Endothelial cell (in vitro differentiated cells): ENCODE measurements around the gene RAB6C. TPM values are rescaled to one million over a fixed set of nuclear protein-coding genes. Genes with fewer than 3 reads are reported as not detected.
"Not testable (repeated sequence)": the region's sequence is repeated elsewhere in the genome, so short reads cannot be mapped to it uniquely, and the experiment has no call there.

Experiments used
- DNase-seq: peaks from one replicate; pipeline ENCODE4 v3.0.0; 2021; ENCODE audit warnings: low spot score
- H3K27ac Mint-ChIP-seq: one replicate; pipeline ENCODE4 v1.8.0; 2021; ENCODE audit warnings: mixed read lengths, inconsistent platforms; ENCODE audit not compliant: unreplicated experiment
- H3K27me3 Mint-ChIP-seq: one replicate; pipeline ENCODE4 v1.8.0; 2021; ENCODE audit warnings: mild to moderate bottlenecking, moderate library complexity, mixed read lengths, inconsistent platforms; ENCODE audit not compliant: unreplicated experiment
- H3K36me3 Mint-ChIP-seq: one replicate; pipeline ENCODE4 v1.8.0; 2021; ENCODE audit warnings: mild to moderate bottlenecking, low read depth, mixed read lengths, inconsistent platforms; ENCODE audit not compliant: unreplicated experiment
- H3K4me1 Mint-ChIP-seq: one replicate; pipeline ENCODE4 v1.8.0; 2021; ENCODE audit warnings: mild to moderate bottlenecking, mixed read lengths, inconsistent platforms; ENCODE audit not compliant: unreplicated experiment
- H3K4me3 Mint-ChIP-seq: one replicate; pipeline ENCODE4 v1.8.0; 2021; ENCODE audit warnings: mild to moderate bottlenecking, mixed read lengths, inconsistent platforms; ENCODE audit not compliant: unreplicated experiment
- H3K9me3 Mint-ChIP-seq: one replicate; pipeline ENCODE4 v1.8.0; 2021; ENCODE audit warnings: mixed read lengths, inconsistent platforms; ENCODE audit not compliant: unreplicated experiment
- CTCF ChIP-seq: fragments of 200-600 bp; sonication (generic); IDR thresholded peaks from one replicate; pipeline ENCODE4 v1.5.0; 2021; ENCODE audit warnings: antibody characterized with exemption; ENCODE audit not compliant: unreplicated experiment
- long read RNA-seq: library from polyadenylated mRNA; unstranded; transcript quantifications from one replicate; pipeline ENCODE4 v2.0.0, GENCODE V29; 2020; ENCODE audit not compliant: unreplicated experiment
- total RNA-seq: library from RNA; stranded (reverse); fragmentation: NEBNext Ultra II Directional; extraction: Animal tissue kit (Norgen Biotek cat#: 25700); gene quantifications from one replicate; pipeline ENCODE4 v1.2.1, GENCODE V29; 2021; ENCODE audit not compliant: unreplicated experiment

Gene RAB6C
- 1.4 TPM for total RNA-seq
- long read RNA-seq: 0 reads

GRCh38 chr2:129979629-129980155, at the start of gene RAB6C:
Gene RAB6C (plus strand): TSS chr2:129979666. CDS start chr2:129980116, 450 bp downstream.
- Mint-ChIP-seq H3K27ac (peak within 1 kb of the TSS; percentile 79), H3K4me3 (peak within 1 kb of the TSS; percentile 88)
- H3K9me3 Mint-ChIP-seq, H3K27me3 Mint-ChIP-seq, H3K36me3 Mint-ChIP-seq, H3K4me1 Mint-ChIP-seq: not testable (repeated sequence)
- DNase-seq: peak; percentile 54

- H3K27me3 Mint-ChIP-seq: peaks cover 2% of the 10 kb centered on the region
- H3K9me3 Mint-ChIP-seq: no peaks in the 10 kb centered on the region
- peaks cover 4% of the 10 kb centered on the region for H3K36me3 Mint-ChIP-seq
- peaks cover 12% of the 10 kb centered on the region for H3K4me1 Mint-ChIP-seq
- no peak overlapping the region for H3K4me3 Mint-ChIP-seq
- DNase-seq: no peak
- TF ChIP-seq CTCF: no peak
- H3K27ac Mint-ChIP-seq: no peak overlapping the region
These were observed 49.0 kb upstream of the RAB6C start for GRCh38 chr2:129930451-129930850.

- H3K4me1 Mint-ChIP-seq, H3K4me3 Mint-ChIP-seq, DNase-seq, H3K27me3 Mint-ChIP-seq, H3K9me3 Mint-ChIP-seq, H3K27ac Mint-ChIP-seq, H3K36me3 Mint-ChIP-seq: not testable (repeated sequence)
These were observed 46.1 kb upstream of the RAB6C start for GRCh38 chr2:129933387-129933786.

GRCh38 chr2:129934044-129934822, 45.2 kb upstream of the RAB6C start:
- TF ChIP-seq CTCF: no peak
- H3K9me3 Mint-ChIP-seq: no peaks in the 10 kb centered on the region
- H3K4me1 Mint-ChIP-seq: peaks cover 3% of the 10 kb centered on the region
- peak; percentile 24 for DNase-seq
- H3K27me3 Mint-ChIP-seq: no peaks in the 10 kb centered on the region
- H3K36me3 Mint-ChIP-seq: peaks cover 4% of the 10 kb centered on the region
- H3K4me3 Mint-ChIP-seq: no peak overlapping the region
- H3K27ac Mint-ChIP-seq: no peak overlapping the region

- DNase-seq: no peak
- TF ChIP-seq CTCF: no peak
- Mint-ChIP-seq H3K4me3 (no peak overlapping the region), H3K27ac (no peak overlapping the region), H3K27me3 (no peaks in the 10 kb centered on the region), H3K9me3 (no peaks in the 10 kb centered on the region), H3K36me3 (peaks cover 4% of the 10 kb centered on the region), H3K4me1 (peaks cover 3% of the 10 kb centered on the region)
These were observed 44.3 kb upstream of the RAB6C start for GRCh38 chr2:129935118-129935517.

GRCh38 chr2:129936334-129936934, 43.0 kb upstream of the RAB6C start:
- no peak overlapping the region for H3K4me3 Mint-ChIP-seq
- no peak overlapping the region for H3K27ac Mint-ChIP-seq
- H3K4me1 Mint-ChIP-seq: peaks cover 3% of the 10 kb centered on the region
- H3K27me3 Mint-ChIP-seq: no peaks in the 10 kb centered on the region
- DNase-seq: peak; percentile 64
- H3K9me3 Mint-ChIP-seq: no peaks in the 10 kb centered on the region
- H3K36me3 Mint-ChIP-seq: peaks cover 4% of the 10 kb centered on the region
- peak; percentile 53 for TF ChIP-seq CTCF

- H3K27me3 Mint-ChIP-seq, H3K4me1 Mint-ChIP-seq, H3K36me3 Mint-ChIP-seq, H3K4me3 Mint-ChIP-seq, H3K27ac Mint-ChIP-seq, DNase-seq, H3K9me3 Mint-ChIP-seq: not testable (repeated sequence)
These were observed 40.5 kb upstream of the RAB6C start for GRCh38 chr2:129938850-129939471.

- H3K4me3 Mint-ChIP-seq, H3K27ac Mint-ChIP-seq, H3K36me3 Mint-ChIP-seq, DNase-seq, H3K27me3 Mint-ChIP-seq, H3K4me1 Mint-ChIP-seq, H3K9me3 Mint-ChIP-seq: not testable (repeated sequence)
These were observed 36.0 kb upstream of the RAB6C start for GRCh38 chr2:129943456-129943855.
